Activated CD8-positive, alpha-beta memory T cell treated with anti-CD3 and anti-CD28 coated beads for 4 hours (primary cell): ENCODE results near the gene TIMMDC1.
"Not testable (repeated sequence)": the region's sequence is repeated elsewhere in the genome, so short reads cannot be mapped to it uniquely, and the experiment has no call there.

Experiments used
- DNase-seq, 2 donors: peaks; one replicate each; pipeline ENCODE4 v3.0.0-alpha.2; 2020; ENCODE audit warnings: low read depth in 2 of 2

Gene TIMMDC1

DNA sequence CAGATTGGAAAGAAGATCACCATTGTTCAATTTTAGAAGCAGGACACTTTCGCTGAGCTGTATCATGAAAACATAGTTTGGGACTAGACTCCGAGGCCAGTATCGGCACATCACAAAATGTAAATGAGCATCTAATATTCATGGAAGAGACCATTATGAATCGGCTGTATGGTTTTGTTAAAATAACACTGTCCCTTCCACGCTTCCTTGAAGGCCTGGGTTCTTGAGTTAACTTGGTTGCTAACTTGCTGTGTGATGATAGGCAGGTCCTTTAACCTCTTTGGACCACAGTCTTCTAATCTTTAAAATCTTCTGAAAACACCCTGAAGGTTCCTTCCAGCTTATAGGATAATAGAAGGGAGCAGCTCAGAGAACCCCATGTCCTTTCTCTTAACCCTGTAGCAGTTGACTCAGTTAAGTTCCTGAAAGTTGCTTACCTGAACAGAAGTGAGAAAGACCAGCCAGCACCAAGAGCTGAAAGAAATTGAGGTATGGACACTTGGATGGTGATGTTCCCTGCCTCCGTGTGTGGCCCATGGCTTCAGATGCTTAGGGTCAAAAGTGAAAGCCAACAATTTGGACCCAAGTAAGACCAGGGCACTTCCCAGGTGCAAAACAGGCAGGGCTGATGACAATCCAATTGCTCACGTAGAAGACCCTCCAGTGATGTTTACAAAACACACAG, 59.0 kb downstream of the TIMMDC1 start:
- no peak for DNase-seq

GRCh38 chr3:119557877-119558269, 59.5 kb downstream of the TIMMDC1 start:
- no peak for DNase-seq

GRCh38 chr3:119558626-119559317, 60.4 kb downstream of the TIMMDC1 start:
- no peak for DNase-seq

DNA sequence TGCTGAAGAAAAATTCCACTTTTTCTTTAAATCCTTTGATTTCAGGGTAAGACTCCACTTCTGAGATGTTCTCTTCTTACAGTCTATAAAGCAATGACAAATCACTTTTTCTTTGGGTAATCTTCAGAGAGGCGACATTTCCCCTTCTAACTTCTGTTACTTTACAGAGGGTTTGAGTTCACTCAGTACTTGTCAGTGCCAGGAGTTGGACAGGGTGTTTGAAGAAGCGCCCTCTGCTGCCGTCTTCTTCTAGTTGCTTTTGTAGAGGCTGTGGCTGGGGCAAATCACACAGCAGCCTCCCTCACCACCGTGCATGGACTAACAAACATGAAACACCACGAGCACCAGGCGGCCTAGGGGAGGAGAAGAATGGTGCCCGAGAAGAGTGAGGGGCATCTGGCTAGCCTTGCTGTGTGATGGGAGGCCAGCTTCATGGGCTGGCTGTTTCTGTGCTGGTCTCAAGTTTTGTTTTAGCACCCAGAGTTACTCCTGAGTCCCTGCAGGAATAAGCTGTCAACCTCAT, 61.2 kb downstream of the TIMMDC1 start, which contains the start of gene CD80:
Gene CD80 (minus strand): TSS at position 174 of the 523 bp plus-strand sequence. CDS start 1,886 bp downstream, outside the sequence.
- peak; percentile 20 to 29 for DNase-seq

GRCh38 chr3:119560160-119560559, 61.8 kb downstream of the TIMMDC1 start:
- DNase-seq, result no peak

- no peak for DNase-seq
Measured at GRCh38 chr3:119562307-119562961, 64.1 kb downstream of the TIMMDC1 start.

- DNase-seq, result not testable (repeated sequence)
Measured at GRCh38 chr3:119563334-119563733, 65.0 kb downstream of the TIMMDC1 start.

DNA sequence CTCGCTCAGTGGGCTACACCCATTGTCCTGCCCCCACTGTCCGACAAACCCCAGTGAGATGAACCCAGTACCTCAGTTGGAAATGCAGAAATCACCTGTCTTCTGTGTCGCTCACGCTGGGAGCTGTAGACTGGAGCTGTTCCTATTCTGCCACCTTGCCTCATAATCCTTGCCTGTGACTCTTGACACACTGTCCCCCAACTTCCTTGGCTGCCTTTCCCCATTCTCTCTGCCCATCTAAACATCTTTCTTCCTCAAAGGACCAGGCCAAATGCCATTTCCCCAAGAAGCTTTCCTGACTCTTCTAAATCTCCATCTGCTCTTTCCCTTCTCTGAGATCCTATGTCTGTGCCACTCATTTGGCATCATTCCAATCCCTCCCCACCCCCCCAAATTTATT, 70.8 kb downstream of the TIMMDC1 start:
- DNase-seq, result no peak

GRCh38 chr3:119570229-119570628, 71.9 kb downstream of the TIMMDC1 start:
- no peak for DNase-seq

DNA sequence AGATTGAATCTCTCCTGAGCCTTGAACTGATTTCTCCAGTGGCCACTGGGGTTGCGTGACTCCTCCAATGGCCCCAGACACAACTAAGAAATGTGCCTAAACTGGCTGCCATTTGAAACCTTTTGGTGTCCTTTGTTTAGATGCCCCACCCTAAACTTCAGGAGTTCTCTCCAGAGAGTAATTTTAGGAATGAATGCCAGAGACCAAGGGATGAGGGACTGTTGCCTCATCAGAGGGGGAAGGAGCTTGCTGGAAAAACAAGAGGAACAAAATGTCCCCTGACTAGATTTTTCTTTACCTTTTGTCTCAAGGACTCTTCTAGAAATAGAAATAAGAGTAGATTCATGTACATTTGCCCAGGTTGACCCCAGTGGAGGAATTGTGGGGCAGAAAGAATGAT, 72.9 kb downstream of the TIMMDC1 start:
- no peak for DNase-seq

DNA sequence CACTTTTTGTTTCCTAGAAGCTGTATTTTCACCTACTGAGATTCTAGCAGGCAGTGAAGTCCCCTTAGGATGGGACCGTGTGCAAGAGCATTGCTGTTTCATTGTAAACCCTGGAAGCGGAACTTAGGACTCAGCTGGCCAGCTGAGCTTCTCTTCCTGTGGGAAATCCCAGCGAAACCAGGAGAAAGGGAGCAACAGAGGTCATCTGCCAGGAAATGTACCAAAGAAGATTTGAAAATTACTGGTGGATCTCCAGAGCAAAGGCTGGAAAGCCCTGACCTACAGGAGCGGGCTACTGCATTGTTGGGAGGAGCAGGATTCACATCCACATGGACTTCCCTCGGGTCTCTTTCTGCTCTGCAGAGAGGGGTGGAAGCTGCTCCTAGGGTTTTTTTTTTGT, 73.3 kb downstream of the TIMMDC1 start:
- DNase-seq, result no peak
